GM12873 (cell line): ENCODE data around the gene SPAST.

ENCODE experiments used
- TF ChIP-seq, protein P1 (sequence below): IDR thresholded peaks from 2 replicates; pipeline ENCODE4 v1.5.1; 2012; ENCODE audit warnings: low read depth, mild to moderate bottlenecking, moderate library complexity, low read length, control low read depth; ENCODE audit not compliant: insufficient read depth; ENCODE audit errors: missing control alignments

The SPAST gene

DNA sequence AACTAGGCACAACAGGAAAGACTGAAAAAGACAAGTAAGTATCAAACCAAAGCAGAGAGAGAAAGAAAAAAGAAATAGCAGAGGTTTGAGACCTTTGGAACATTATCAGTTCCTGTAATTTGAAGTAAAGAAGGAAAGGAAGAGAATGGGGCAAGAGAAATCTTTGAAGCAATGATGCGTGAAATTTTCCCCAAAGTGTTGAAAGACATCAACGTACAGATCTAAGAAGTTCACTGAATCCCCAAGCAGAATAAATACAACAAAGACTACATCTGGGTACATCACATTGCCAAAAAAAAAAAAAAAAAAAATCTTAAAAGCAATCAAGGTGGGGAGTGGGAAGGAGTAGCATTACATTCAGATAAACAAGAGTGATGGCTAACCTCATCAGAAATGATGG, 96.3 kb downstream of the SPAST start:
- TF ChIP-seq, protein P1, sequence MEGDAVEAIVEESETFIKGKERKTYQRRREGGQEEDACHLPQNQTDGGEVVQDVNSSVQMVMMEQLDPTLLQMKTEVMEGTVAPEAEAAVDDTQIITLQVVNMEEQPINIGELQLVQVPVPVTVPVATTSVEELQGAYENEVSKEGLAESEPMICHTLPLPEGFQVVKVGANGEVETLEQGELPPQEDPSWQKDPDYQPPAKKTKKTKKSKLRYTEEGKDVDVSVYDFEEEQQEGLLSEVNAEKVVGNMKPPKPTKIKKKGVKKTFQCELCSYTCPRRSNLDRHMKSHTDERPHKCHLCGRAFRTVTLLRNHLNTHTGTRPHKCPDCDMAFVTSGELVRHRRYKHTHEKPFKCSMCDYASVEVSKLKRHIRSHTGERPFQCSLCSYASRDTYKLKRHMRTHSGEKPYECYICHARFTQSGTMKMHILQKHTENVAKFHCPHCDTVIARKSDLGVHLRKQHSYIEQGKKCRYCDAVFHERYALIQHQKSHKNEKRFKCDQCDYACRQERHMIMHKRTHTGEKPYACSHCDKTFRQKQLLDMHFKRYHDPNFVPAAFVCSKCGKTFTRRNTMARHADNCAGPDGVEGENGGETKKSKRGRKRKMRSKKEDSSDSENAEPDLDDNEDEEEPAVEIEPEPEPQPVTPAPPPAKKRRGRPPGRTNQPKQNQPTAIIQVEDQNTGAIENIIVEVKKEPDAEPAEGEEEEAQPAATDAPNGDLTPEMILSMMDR, result no peak

DNA sequence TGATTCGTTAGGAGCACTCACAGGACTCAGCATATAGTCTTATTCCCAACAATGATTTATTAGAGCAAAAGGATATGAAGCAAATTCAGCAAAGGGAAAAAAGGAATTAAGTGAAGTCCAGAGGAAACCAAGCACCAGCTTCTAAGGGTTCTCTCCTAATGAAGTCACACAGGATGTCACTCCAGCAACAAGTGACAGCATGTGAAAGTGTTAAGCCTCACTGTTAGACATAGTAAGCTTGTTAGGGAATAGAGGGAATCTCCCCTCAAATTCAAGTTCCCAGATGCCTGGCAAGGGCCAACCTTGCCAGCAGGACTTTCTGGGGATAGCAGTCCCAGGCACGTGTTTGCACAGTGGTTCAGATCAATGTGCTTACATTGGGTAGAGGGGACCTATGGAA, 97.9 kb downstream of the SPAST start:
- TF ChIP-seq, protein P1, result no peak

DNA sequence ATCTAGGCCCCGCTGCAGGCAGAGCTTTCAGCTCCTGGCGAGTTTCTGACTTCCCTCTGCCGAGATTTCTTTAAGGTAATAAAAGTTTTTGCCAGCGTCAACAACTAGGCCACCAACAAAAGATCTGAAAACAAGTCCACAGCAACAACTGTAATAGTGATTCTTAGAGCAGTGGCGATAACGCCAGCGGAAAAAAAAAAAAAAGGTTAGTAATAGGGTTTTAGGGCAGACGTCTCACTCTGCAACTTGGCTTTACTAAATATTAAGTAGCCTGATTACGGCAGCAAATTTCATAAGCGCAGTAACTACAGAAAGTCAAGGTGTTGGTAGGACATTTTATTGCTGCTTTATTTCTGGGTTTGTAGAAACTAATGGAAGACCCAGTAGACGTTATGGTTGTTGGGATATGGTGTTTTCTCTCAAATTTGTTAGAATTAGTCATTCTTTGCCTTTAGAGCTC, 102.8 kb downstream of the SPAST start:
- TF ChIP-seq, protein P1, result no peak

DNA sequence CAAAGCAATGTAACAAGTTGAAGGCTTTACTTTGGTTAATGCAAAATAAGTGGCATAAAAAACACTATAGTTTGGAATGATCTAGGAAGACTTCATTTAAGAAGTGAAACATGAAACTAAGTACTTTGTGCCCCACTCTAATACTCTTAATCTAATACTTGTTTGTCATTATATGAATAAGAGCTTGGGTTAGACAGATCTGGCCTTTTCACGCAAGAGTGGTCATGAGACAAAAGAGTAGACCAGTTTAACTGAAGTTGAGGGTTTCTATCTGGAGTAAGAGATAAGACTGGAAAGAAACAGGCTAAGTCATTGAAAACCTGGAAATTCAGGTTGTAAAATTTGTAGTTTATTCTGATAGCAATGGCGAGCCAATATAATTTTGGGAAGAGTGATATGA, 105.2 kb downstream of the SPAST start:
- TF ChIP-seq, protein P1, result no peak

DNA sequence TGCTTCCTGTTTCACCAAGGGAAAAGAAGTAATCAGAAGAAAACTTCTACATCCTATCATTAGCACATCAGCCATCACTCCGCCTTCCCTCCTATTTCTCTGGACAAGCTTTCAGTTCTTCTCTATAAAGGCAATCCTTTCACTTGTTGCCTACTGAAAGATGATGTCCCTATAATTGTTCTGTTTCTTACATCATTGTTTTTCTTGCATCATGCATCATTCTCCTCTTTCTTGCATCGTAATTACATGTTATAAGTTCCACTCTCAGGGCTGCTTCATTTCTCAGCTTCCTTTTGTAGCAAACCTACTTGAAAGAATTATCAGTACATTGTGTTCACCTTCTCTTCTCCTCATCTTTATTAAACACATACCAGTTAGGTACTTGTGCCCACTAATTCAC, 109.5 kb downstream of the SPAST start:
- TF ChIP-seq, protein P1, result no peak

DNA sequence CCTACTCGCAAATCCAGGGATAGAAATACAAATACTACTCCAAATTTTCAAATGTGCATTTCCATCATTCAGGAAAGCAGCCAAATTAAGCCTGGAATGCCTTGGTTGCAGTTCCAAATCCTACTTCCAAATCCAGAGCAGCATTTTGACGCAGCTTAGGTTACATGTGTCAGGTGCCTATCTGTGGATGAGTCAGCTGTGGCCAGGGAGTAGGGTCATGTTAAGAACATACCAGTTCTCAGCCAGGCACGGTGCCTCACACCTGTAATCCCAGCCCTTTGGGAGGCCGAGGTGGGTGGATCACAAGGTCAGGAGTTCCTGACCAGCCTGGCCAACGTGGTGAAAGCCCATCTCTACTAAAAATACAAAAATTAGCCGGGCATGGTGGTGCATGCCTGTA, 119.3 kb downstream of the SPAST start:
- TF ChIP-seq, protein P1, result no peak

DNA sequence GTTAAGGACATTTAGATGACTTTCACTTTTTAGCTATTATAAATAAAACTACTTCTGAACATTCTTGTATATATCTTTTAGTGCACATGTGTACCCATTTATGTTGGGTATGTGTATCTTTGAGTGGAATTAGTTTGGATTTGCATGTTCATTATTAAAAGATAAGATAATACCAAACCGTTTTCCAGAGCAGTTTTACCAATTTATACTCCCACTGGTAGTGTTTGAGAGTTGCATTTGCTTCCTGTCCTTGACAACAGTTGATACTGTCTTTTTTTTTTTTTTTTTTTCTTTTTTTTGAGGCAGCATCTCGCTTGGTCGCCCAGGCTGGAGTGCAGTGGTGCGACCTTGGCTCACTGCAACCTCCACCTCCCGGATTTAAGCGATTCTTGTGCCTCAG, 125.7 kb downstream of the SPAST start:
- TF ChIP-seq, protein P1, result no peak

DNA sequence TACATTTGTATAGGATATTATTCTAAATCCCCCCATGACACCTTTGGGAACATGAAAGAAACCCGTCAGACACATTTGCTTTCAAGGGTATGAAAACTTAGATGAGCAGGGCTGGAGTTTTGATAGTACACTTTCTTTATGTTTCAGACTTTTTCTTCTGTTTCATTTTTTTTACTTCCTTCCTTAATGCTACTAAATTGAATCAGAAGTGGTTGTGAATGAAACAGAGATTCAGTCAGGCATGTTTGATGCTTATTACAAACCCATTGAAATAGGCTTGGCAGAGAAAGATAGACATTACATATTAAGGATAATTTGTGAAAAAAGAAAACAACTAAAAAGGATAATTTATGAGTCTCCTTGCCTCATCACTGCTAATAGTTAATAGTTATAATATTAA, 129.1 kb downstream of the SPAST start:
- TF ChIP-seq, protein P1, result no peak
